HG03354 (cell line): ENCODE measurements around the gene ARID3A.
"Not testable (repeated sequence)": the region's sequence is repeated elsewhere in the genome, so short reads cannot be mapped to it uniquely, and the experiment has no call there.

Experiments
- ATAC-seq: cut with Tn5 transposase; IDR thresholded peaks from one replicate; pipeline ENCODE4 v1.9.1; 2021; ENCODE audit warnings: mild to moderate bottlenecking; ENCODE audit not compliant: unreplicated experiment, poor library complexity, severe bottlenecking

Gene ARID3A

GRCh38 chr19:891421-892200, 34.2 kb upstream of the ARID3A start:
- not testable (repeated sequence) for ATAC-seq

GRCh38 chr19:892243-892893, 33.5 kb upstream of the ARID3A start:
- no peak for ATAC-seq

- ATAC-seq, result peak; percentile 86
Measured at GRCh38 chr19:892894-893689, 32.7 kb upstream of the ARID3A start, which contains the start of the genes MED16 and RNU6-9. MED16 (minus strand) TSS chr19:893187; CDS start chr19:891131, 2,056 bp downstream. RNU6-9 (plus strand) TSS chr19:893484.

- no peak for ATAC-seq
Measured at GRCh38 chr19:896434-896833, 29.4 kb upstream of the ARID3A start.

- ATAC-seq, result no peak
Measured at GRCh38 chr19:896999-897398, 28.8 kb upstream of the ARID3A start.

- no peak for ATAC-seq
Measured at GRCh38 chr19:897442-898039, 28.3 kb upstream of the ARID3A start.

GRCh38 chr19:898663-899062, 27.2 kb upstream of the ARID3A start:
- no peak for ATAC-seq

- no peak for ATAC-seq
Measured at GRCh38 chr19:899336-900042, 26.3 kb upstream of the ARID3A start.

GRCh38 chr19:900043-900301, 25.9 kb upstream of the ARID3A start:
- no peak for ATAC-seq

- no peak for ATAC-seq
Measured at GRCh38 chr19:900302-901111, 25.3 kb upstream of the ARID3A start.

GRCh38 chr19:901216-902092, 24.4 kb upstream of the ARID3A start:
- no peak for ATAC-seq

GRCh38 chr19:902093-902370, 23.8 kb upstream of the ARID3A start:
- ATAC-seq, result no peak

GRCh38 chr19:902446-903226, 23.2 kb upstream of the ARID3A start:
- ATAC-seq, result no peak

- ATAC-seq, result no peak
Measured at GRCh38 chr19:903266-903797, 22.5 kb upstream of the ARID3A start.

GRCh38 chr19:904545-904944, 21.3 kb upstream of the ARID3A start:
- ATAC-seq, result no peak

GRCh38 chr19:906480-906879, 19.4 kb upstream of the ARID3A start:
- ATAC-seq, result no peak

GRCh38 chr19:907183-907853, 18.5 kb upstream of the ARID3A start:
- no peak for ATAC-seq
